HEK293T (cell line): Measurements from ENCODE around the gene NOC2L.

Source experiments
- ARNT ChIP-seq: fragments of 450-650 bp; IDR thresholded peaks from 2 replicates; pipeline ENCODE4 v1.6.1; 2017; ENCODE audit warnings: mild to moderate bottlenecking
- CTBP1 ChIP-seq: fragments of 450-650 bp; IDR thresholded peaks from 2 replicates; pipeline ENCODE4 v1.6.1; 2016; ENCODE audit warnings: borderline replicate concordance
- ELF4 ChIP-seq: fragments of 450-650 bp; IDR thresholded peaks from 2 replicates; pipeline ENCODE4 v1.6.1; 2017; ENCODE audit warnings: antibody characterized with exemption
- FOXA1 ChIP-seq: fragments of 450-650 bp; IDR thresholded peaks from 2 replicates; pipeline ENCODE4 v1.6.1; 2016; ENCODE audit warnings: mild to moderate bottlenecking
- FOXM1 ChIP-seq: fragments of 450-650 bp; IDR thresholded peaks from 2 replicates; pipeline ENCODE4 v1.6.1; 2017; ENCODE audit warnings: mild to moderate bottlenecking, borderline replicate concordance
- LEF1 ChIP-seq: fragments of 450-650 bp; IDR thresholded peaks from 2 replicates; pipeline ENCODE4 v1.6.1; 2017; ENCODE audit warnings: mild to moderate bottlenecking, borderline replicate concordance
- SP1 ChIP-seq: fragments of 450-650 bp; IDR thresholded peaks from 2 replicates; pipeline ENCODE4 v1.6.1; 2017
- SUZ12 ChIP-seq: fragments of 450-650 bp; IDR thresholded peaks from 2 replicates; pipeline ENCODE4 v1.6.1; 2016; ENCODE audit warnings: mild to moderate bottlenecking
- TARDBP ChIP-seq: fragments of 450-650 bp; IDR thresholded peaks from 2 replicates; pipeline ENCODE4 v1.6.1; 2016

DNA sequence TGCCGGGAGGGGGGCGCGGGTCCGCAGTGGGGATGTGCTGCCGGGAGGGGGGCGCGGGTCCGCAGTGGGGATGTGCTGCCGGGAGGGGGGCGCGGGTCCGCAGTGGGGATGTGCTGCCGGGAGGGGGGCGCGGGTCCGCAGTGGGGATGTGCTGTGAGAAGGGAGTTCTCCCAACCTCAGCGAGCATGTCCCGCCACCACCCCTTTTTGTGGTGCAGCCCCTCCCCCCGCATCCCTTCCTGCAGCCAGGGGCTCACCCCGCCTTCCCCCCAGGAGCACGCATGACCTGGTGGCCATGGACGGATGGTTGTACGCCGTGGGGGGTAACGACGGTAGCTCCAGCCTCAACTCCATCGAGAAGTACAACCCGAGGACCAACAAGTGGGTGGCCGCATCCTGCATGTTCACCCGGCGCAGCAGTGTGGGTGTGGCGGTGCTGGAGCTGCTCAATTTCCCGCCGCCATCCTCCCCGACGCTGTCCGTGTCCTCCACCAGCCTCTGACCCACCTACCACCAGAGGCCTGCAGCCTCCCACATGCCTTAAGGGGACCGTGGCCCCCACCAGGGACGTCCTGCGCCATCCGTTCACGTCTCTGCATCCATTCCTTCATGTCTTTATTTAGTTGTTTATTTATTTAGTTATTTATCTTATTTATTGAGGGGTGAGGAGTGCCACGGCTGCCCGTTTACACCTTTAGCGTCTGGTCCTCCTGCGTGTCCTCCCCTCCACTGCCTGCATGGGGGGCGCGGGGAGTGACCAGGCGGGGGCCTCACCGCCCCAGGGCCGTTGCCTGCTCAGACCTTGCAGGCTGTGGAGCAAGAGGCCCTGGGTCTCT, 5.9 kb upstream of the NOC2L start:
- TF ChIP-seq FOXA1 (no peak), SUZ12 (no peak), ELF4 (no peak), ARNT (no peak), LEF1 (no peak), TARDBP (no peak), FOXM1 (no peak), SP1 (no peak), CTBP1 (no peak)
